GM12878 (cell line): ENCODE data around the gene GNB2. TPM values are rescaled to one million over a fixed set of nuclear protein-coding genes. Genes with fewer than 3 reads are reported as not detected.

Experiments
- ATAC-seq: fragments of 200-7000 bp; cut with Tn5 transposase; 3 replicates; pipeline ENCODE4 v1.9.1; 2020; ENCODE audit warnings: mild to moderate bottlenecking, moderate library complexity
- BruUV-seq: library from RNA; stranded (reverse); fragments of 400-500 nt; replicated peaks from 2 replicates; lab custom pipeline; 2021; lab: Mats Ljungman, UMichigan
- CTCF ChIA-PET: fragments of 300-600 bp; sonication (Branson Sonifier 250); formaldehyde crosslinking; extraction: SDS; loops from one replicate; lab custom pipeline; 2021; ENCODE audit warnings: inconsistent platforms; lab: Yijun Ruan, JAX
- POLR2A ChIA-PET: fragments of 350-600 bp; formaldehyde crosslinking; extraction: SDS; loops from one replicate; lab custom pipeline; 2021; ENCODE audit warnings: inconsistent platforms; lab: Charles Lee
- RAD21 ChIA-PET: fragments of 300-600 bp; sonication (Branson Sonifier 250); formaldehyde crosslinking; loops from one replicate; lab custom pipeline; 2023; ENCODE audit warnings: antibody characterized with exemption; ENCODE audit not compliant: unreplicated experiment; lab: Charles Lee
- SMC1A ChIA-PET: fragments of 300-600 bp; sonication (Branson Sonifier 250); formaldehyde crosslinking; loops from one replicate; lab custom pipeline; 2023; ENCODE audit not compliant: unreplicated experiment, uncharacterized antibody; lab: Charles Lee
- DNase-seq: peaks from one replicate; pipeline ENCODE4 v3.0.0-alpha.2; 2011; ENCODE audit warnings: low read depth, low spot score
- FAIRE-seq: peaks from 3 replicates; lab custom pipeline; 2011; peaks lifted over from hg19 to GRCh38; lab: Jason Lieb, UNC
- H2AFZ ChIP-seq: 2 replicates; pipeline ENCODE4 v1.6.0; 2011; ENCODE audit warnings: low read depth, low read length, control low read depth; ENCODE audit not compliant: control insufficient read depth
- H3K27ac ChIP-seq: 2 replicates; pipeline ENCODE4 v1.5.1; 2011; ENCODE audit warnings: control low read depth; ENCODE audit not compliant: control insufficient read depth, insufficient read depth
- H3K27me3 ChIP-seq, 2 experiments: replicated peaks in 1 of 2; 2 replicates each; pipeline versions ENCODE4 v1.6.0 to v1.6.1; 2011; ENCODE audit warnings: low read length in 1 of 2; ENCODE audit not compliant: control insufficient read depth in 2 of 2, insufficient read depth in 2 of 2
- H3K36me3 ChIP-seq, 2 experiments: 2 replicates each; pipeline ENCODE4 v1.5.1; 2011; ENCODE audit warnings: low read length in 1 of 2; ENCODE audit not compliant: control insufficient read depth in 2 of 2, insufficient read depth in 2 of 2
- H3K4me1 ChIP-seq: 2 replicates; pipeline ENCODE4 v1.6.1; 2011; ENCODE audit warnings: mild to moderate bottlenecking, low read length, moderate library complexity, mixed read lengths; ENCODE audit not compliant: control insufficient read depth, insufficient read depth
- H3K4me2 ChIP-seq: 2 replicates; pipeline ENCODE4 v1.6.0; 2011; ENCODE audit warnings: control low read depth; ENCODE audit not compliant: control insufficient read depth, insufficient read depth
- H3K4me3 ChIP-seq: fragments of 200-600 bp; sonication (generic); 2 replicates; pipeline ENCODE4 v1.5.1; 2016
- H3K79me2 ChIP-seq: 2 replicates; pipeline ENCODE4 v1.6.0; 2011; ENCODE audit warnings: low read length; ENCODE audit not compliant: control insufficient read depth, insufficient read depth
- H3K9ac ChIP-seq: 2 replicates; pipeline ENCODE4 v1.8.0; 2011; ENCODE audit warnings: low read length, control low read depth, mixed read lengths; ENCODE audit not compliant: control insufficient read depth, insufficient read depth
- H3K9me3 ChIP-seq: replicated peaks from 3 replicates; pipeline ENCODE4 v1.5.1; 2011; ENCODE audit warnings: mild to moderate bottlenecking, low read length; ENCODE audit not compliant: control insufficient read depth, insufficient read depth
- H4K20me1 ChIP-seq: 2 replicates; pipeline ENCODE4 v1.6.0; 2011; ENCODE audit not compliant: control insufficient read depth, insufficient read depth
- ATF7 ChIP-seq: fragments of 450-650 bp; IDR thresholded peaks from 2 replicates; pipeline ENCODE4 v1.6.1; 2016; ENCODE audit warnings: low read depth, mild to moderate bottlenecking
- CBFB ChIP-seq: IDR thresholded peaks from 2 replicates; pipeline ENCODE4 v1.6.1; 2016; ENCODE audit warnings: antibody characterized with exemption, low read depth
- CHD4 ChIP-seq: fragments of 200-600 bp; sonication (generic); IDR thresholded peaks from 2 replicates; pipeline ENCODE4 v1.6.1; 2016; ENCODE audit warnings: mild to moderate bottlenecking
- CREM ChIP-seq: IDR thresholded peaks from 2 replicates; pipeline ENCODE4 v1.6.1; 2014; ENCODE audit warnings: antibody characterized with exemption, low read depth
- IRF4 ChIP-seq: IDR thresholded peaks from 2 replicates; pipeline ENCODE4 v1.6.1; 2011; ENCODE audit warnings: low read depth, low read length
- JUND ChIP-seq: IDR thresholded peaks from 2 replicates; pipeline ENCODE4 v1.6.1; 2012; ENCODE audit warnings: low read depth, mild to moderate bottlenecking, low read length, improper control_type of control experiment, moderate library complexity
- MLLT1 ChIP-seq: fragments of 450-650 bp; IDR thresholded peaks from 2 replicates; pipeline ENCODE4 v1.6.1; 2016; ENCODE audit warnings: mild to moderate bottlenecking
- NKRF ChIP-seq: fragments of 450-650 bp; conservative IDR thresholded peaks from 2 replicates; pipeline ENCODE4 v1.6.1; 2017; ENCODE audit warnings: mild to moderate bottlenecking, moderate library complexity
- POLR2AphosphoS5 ChIP-seq: IDR thresholded peaks from 2 replicates; pipeline ENCODE4 v1.6.1; 2011; ENCODE audit warnings: mild to moderate bottlenecking, low read length, inconsistent platforms
- RFX5 ChIP-seq: IDR thresholded peaks from 2 replicates; pipeline ENCODE4 v1.6.1; 2011; ENCODE audit warnings: low read depth, low read length, improper control_type of control experiment
- SPI1 ChIP-seq: IDR thresholded peaks from 2 replicates; pipeline ENCODE4 v1.6.1; 2011; ENCODE audit warnings: low read depth, mild to moderate bottlenecking, low read length, moderate library complexity, borderline replicate concordance; ENCODE audit not compliant: insufficient read depth
- USF2 ChIP-seq: IDR thresholded peaks from 2 replicates; pipeline ENCODE4 v1.6.1; 2011; ENCODE audit warnings: low read depth, low read length, improper control_type of control experiment, borderline replicate concordance
- YBX1 ChIP-seq: fragments of 450-650 bp; IDR thresholded peaks from 2 replicates; pipeline ENCODE4 v1.6.1; 2016; ENCODE audit warnings: antibody characterized with exemption
- WGBS: methylation state at CpG from one replicate; pipeline ENCODE4 v1.1.6; 2016; ENCODE audit warnings: low lambda C conversion rate; ENCODE audit not compliant: insufficient replicate concordance, insufficient coverage; ENCODE audit errors: missing lambda C conversion rate; 5-methylcytosine and 5-hydroxymethylcytosine counted together
- in situ Hi-C: fragments of 300-500 bp; cut with MboI; formaldehyde crosslinking; loops from 9 replicates; pipeline ENCODE4 v1.14.3; 2018; ENCODE audit warnings: mixed read lengths
- intact Hi-C: fragments of 100-400 bp; cut with micrococcal nuclease; formaldehyde crosslinking; loops from one replicate; pipeline ENCODE4 v1.14.2; 2022; ENCODE audit not compliant: unreplicated experiment
- polyA plus RNA-seq, 11 experiments: library from polyadenylated mRNA; depleted of rRNA in 4 of 11; unstranded in 6 of 11; stranded (reverse) in 5 of 11; fragments of >200 nt; fragmentation: Nextera tagmentation in 4 of 11; fragmentation: Illumina TruSeq in 1 of 11; extraction: Ambion mirVana in 4 of 11; extraction: Trizol in 1 of 11; gene quantifications; 1 replicate in 1 of 11; 2 replicates in 10 of 11; pipeline versions ENCODE4 v1.2.1 to v1.2.3, GENCODE V29; 2011 to 2016; ENCODE audit warnings: inconsistent platforms in 2 of 11, missing spikeins in 2 of 11, low read depth in 1 of 11
- total RNA-seq, 4 experiments: library from RNA; depleted of rRNA in 3 of 4; stranded (reverse); fragments of >200 nt in 3 of 4; fragmentation: Illumina TruSeq in 1 of 4; extraction: Trizol in 1 of 4; gene quantifications; 2 replicates each; pipeline versions ENCODE4 v1.2.1 to v1.2.3, GENCODE V29; 2013 to 2021

Gene GNB2
- total and polyA plus RNA-seq, 10 of the 15 experiments (the other 5 are each of a cell fraction or from before 2014, with no cell fraction given): 0.35 to 175 (median 59.7) TPM

GRCh38 chr7:100667331-100668068 is 6.0 kb upstream of the GNB2 start:
- DNase-seq (no peak), FAIRE-seq (no peak), ATAC-seq (no peak)
- ChIA-PET POLR2A (interaction anchor here (0.6 to 0.7 kb wide), 4 partner anchors 184 to 745 kb away, joined by 3 to 4 read pairs (median 4); partner anchors contain the start of gene TRIP6), RAD21 (no interaction called here), CTCF (interaction anchor here (0.8 to 2.2 kb wide), 4 partner anchors 10 to 38 kb away, joined by 3 to 10 read pairs (median 4); partner anchors contain the start of gene POP7), SMC1A (interaction anchor here (1.2 kb wide), 1 partner anchor 38 kb away, joined by 3 read pairs; the partner anchor contains the start of gene POP7)
- Histone ChIP-seq H2AFZ (no peak overlapping the region), H3K4me3 (no peak overlapping the region), H3K36me3 (no peaks in the 10 kb centered on the region), H3K79me2 (no peaks in the 10 kb centered on the region), H3K9me3 (no peaks in the 10 kb centered on the region), H3K27ac (no peak overlapping the region), H3K27me3 (no peaks in the 10 kb centered on the region), H3K9ac (no peak overlapping the region), H3K4me1 (no peaks in the 10 kb centered on the region), H4K20me1 (no peaks in the 10 kb centered on the region), H3K4me2 (no peak overlapping the region)
- in situ Hi-C loops (no loop called here), intact Hi-C loops (no loop called here)
- TF ChIP-seq SPI1: peak; percentile 66; the same call in 1 of the 2 replicates
- no peak for TF ChIP-seq CREM
- no peak for TF ChIP-seq JUND
- TF ChIP-seq ATF7: peak; percentile 29; the same call in 1 of the 2 replicates
- 37% methylated on average over 16 of the region's 16 CpGs for WGBS
- no TSS peak for BruUV-seq

GRCh38 chr7:100668069-100668449 is 5.5 kb upstream of the GNB2 start:
- no TSS peak for BruUV-seq
- ChIA-PET CTCF (interaction anchor here (0.8 to 2.2 kb wide), 4 partner anchors 11 to 38 kb away, joined by 3 to 10 read pairs (median 4); partner anchors contain the start of gene POP7), SMC1A (interaction anchor here (1.2 kb wide), 1 partner anchor 38 kb away, joined by 3 read pairs; the partner anchor contains the start of gene POP7), POLR2A (interaction anchor here (0.6 kb wide), 1 partner anchor 184 kb away, joined by 4 read pairs; no protein-coding TSS in a partner anchor), RAD21 (no interaction called here)
- intact Hi-C loops: no loop called here
- ATAC-seq (no peak), FAIRE-seq (no peak), DNase-seq (no peak)
- no peak overlapping the region for H2AFZ ChIP-seq
- H3K79me2 ChIP-seq: no peaks in the 10 kb centered on the region
- H3K4me3 ChIP-seq: no peak overlapping the region
- H4K20me1 ChIP-seq: no peaks in the 10 kb centered on the region
- 92% methylated on average over 2 of the region's 2 CpGs for WGBS
- in situ Hi-C loops: no loop called here
- H3K4me1 ChIP-seq: no peaks in the 10 kb centered on the region; the same call in 1 of the 2 replicates
- no peaks in the 10 kb centered on the region for H3K36me3 ChIP-seq
- no peaks in the 10 kb centered on the region for H3K9me3 ChIP-seq
- H3K27ac ChIP-seq: no peak overlapping the region
- no peak overlapping the region for H3K9ac ChIP-seq
- no peak overlapping the region for H3K4me2 ChIP-seq
- no peaks in the 10 kb centered on the region for H3K27me3 ChIP-seq
- no peak for TF ChIP-seq MLLT1
- no peak for TF ChIP-seq RFX5
- no peak for TF ChIP-seq USF2
- no peak for TF ChIP-seq YBX1
- no peak for TF ChIP-seq NKRF
- no peak for TF ChIP-seq CHD4
- TF ChIP-seq CBFB: no peak
- no peak for TF ChIP-seq POLR2AphosphoS5
- no peak for TF ChIP-seq IRF4
